Keratinocyte (primary cell): Measurements from ENCODE around the gene PRKN. TPM values are rescaled to one million over a fixed set of nuclear protein-coding genes. Genes with fewer than 3 reads are reported as not detected.

Experiments used
- DNase-seq: peaks from one replicate; pipeline ENCODE4 v3.0.0-alpha.2; 2011; ENCODE audit warnings: low read depth, missing footprints, low spot score
- FAIRE-seq: peaks from 2 replicates; lab custom pipeline; 2011; peaks lifted over from hg19 to GRCh38; lab: Jason Lieb, UNC
- H2AFZ ChIP-seq: 2 replicates; pipeline ENCODE4 v1.6.0; 2012; ENCODE audit warnings: low read length, control low read depth, inconsistent platforms; ENCODE audit not compliant: control insufficient read depth
- H3K27ac ChIP-seq: 2 replicates; pipeline ENCODE4 v1.5.1; 2011; ENCODE audit warnings: low read length; ENCODE audit not compliant: control insufficient read depth, insufficient read depth
- H3K27me3 ChIP-seq: 3 replicates; pipeline ENCODE4 v1.6.0; 2011; ENCODE audit warnings: low read length; ENCODE audit not compliant: control insufficient read depth, insufficient read depth; ENCODE audit errors: extremely low read depth
- H3K36me3 ChIP-seq, 2 experiments: 2 replicates in 1 of 2; 3 replicates in 1 of 2; pipeline ENCODE4 v1.5.1; 2011; ENCODE audit warnings: low read length in 2 of 2, mild to moderate bottlenecking in 1 of 2; ENCODE audit not compliant: control insufficient read depth in 2 of 2, insufficient read depth in 2 of 2; ENCODE audit errors: extremely low read depth in 1 of 2
- H3K4me1 ChIP-seq: 3 replicates; pipeline ENCODE4 v1.5.1; 2011; ENCODE audit warnings: low read length; ENCODE audit not compliant: control insufficient read depth, insufficient read depth; ENCODE audit errors: extremely low read depth
- H3K4me2 ChIP-seq: 3 replicates; pipeline ENCODE4 v1.6.0; 2011; ENCODE audit warnings: low read depth, low read length; ENCODE audit not compliant: control insufficient read depth, insufficient read depth; ENCODE audit errors: extremely low read depth
- H3K4me3 ChIP-seq, 3 experiments: fragments of 200-600 bp in 1 of 3; sonication (generic) in 1 of 3; 2 replicates in 2 of 3; 3 replicates in 1 of 3; pipeline ENCODE4 v1.5.1; 2011 to 2016; ENCODE audit warnings: low read length in 3 of 3, mild to moderate bottlenecking in 3 of 3, control low read depth in 2 of 3, inconsistent platforms in 1 of 3, low read depth in 1 of 3, mixed read lengths in 1 of 3, mixed run types in 1 of 3, moderate library complexity in 1 of 3; ENCODE audit not compliant: control insufficient read depth in 2 of 3, insufficient read depth in 2 of 3; ENCODE audit errors: extremely low read depth in 1 of 3
- H3K79me2 ChIP-seq: 2 replicates; pipeline ENCODE4 v1.6.0; 2012; ENCODE audit warnings: low read length; ENCODE audit not compliant: control insufficient read depth, insufficient read depth
- H3K9ac ChIP-seq: 3 replicates; pipeline ENCODE4 v1.6.0; 2011; ENCODE audit warnings: low read length; ENCODE audit not compliant: control insufficient read depth, insufficient read depth; ENCODE audit errors: extremely low read depth
- H3K9me1 ChIP-seq: 3 replicates; pipeline ENCODE4 v1.6.0; 2011; ENCODE audit warnings: low read length; ENCODE audit not compliant: control insufficient read depth, insufficient read depth; ENCODE audit errors: extremely low read depth
- H3K9me3 ChIP-seq: 2 replicates; pipeline ENCODE4 v1.5.1; 2012; ENCODE audit warnings: low read depth, low read length; ENCODE audit not compliant: control insufficient read depth
- H4K20me1 ChIP-seq: 3 replicates; pipeline ENCODE4 v1.6.0; 2011; ENCODE audit warnings: low read length; ENCODE audit not compliant: control insufficient read depth, insufficient read depth; ENCODE audit errors: extremely low read depth
- CTCF ChIP-seq, 3 experiments: IDR thresholded peaks in 1 of 3; conservative IDR thresholded peaks in 1 of 3; optimal IDR thresholded peaks in 1 of 3; 2 replicates in 2 of 3; 3 replicates in 1 of 3; pipeline versions ENCODE3 to v1.5.1; 2011; ENCODE audit warnings: low read length in 3 of 3, mild to moderate bottlenecking in 3 of 3, moderate library complexity in 2 of 3, control low read depth in 1 of 3, inconsistent platforms in 1 of 3; ENCODE audit not compliant: insufficient read depth in 2 of 3; ENCODE audit errors: extremely low read depth in 1 of 3
- EZH2 ChIP-seq: IDR thresholded peaks from one replicate; pipeline ENCODE4 v1.6.1; 2012; ENCODE audit warnings: inconsistent platforms, mild to moderate bottlenecking, low read length, moderate library complexity
- dilution Hi-C: fragments of 300-500 bp; cut with MboI; formaldehyde crosslinking; loops from one replicate; pipeline ENCODE4 v1.7.0; 2020; ENCODE audit warnings: low sequenced_read_pairs; ENCODE audit not compliant: extremely low pct_ligation_motif_present
- polyA plus RNA-seq, 5 experiments: library from polyadenylated mRNA; depleted of rRNA in 3 of 5; stranded (reverse) in 3 of 5; stranded (forward) in 1 of 5; unstranded in 1 of 5; fragments of >200 nt; gene quantifications; 1 replicate in 1 of 5; 2 replicates in 3 of 5; 3 replicates in 1 of 5; pipeline versions ENCODE4 v1.2.1 to v1.2.3, GENCODE V29; 2011 to 2012; ENCODE audit warnings: missing spikeins in 2 of 5, low read depth in 1 of 5, low replicate concordance in 1 of 5

Gene PRKN
- polyA plus RNA-seq, 1 donor (not counting 4 experiments of a cell fraction or from before 2014, with no cell fraction given): 0.67 TPM

GRCh38 chr6:161405418-161405817, 1322.1 kb downstream of the PRKN start:
- H3K27me3 ChIP-seq: no peaks in the 10 kb centered on the region
- H3K9me1 ChIP-seq: no peaks in the 10 kb centered on the region

GRCh38 chr6:161403717-161404116, 1323.8 kb downstream of the PRKN start:
- FAIRE-seq (no peak), DNase-seq (no peak)
- Histone ChIP-seq H3K36me3 (no peaks in the 10 kb centered on the region), H3K9me3 (no peaks in the 10 kb centered on the region), H3K4me3 (no peak overlapping the region), H3K27me3 (no peaks in the 10 kb centered on the region), H3K4me2 (no peak overlapping the region), H3K9me1 (no peaks in the 10 kb centered on the region), H2AFZ (no peak overlapping the region), H3K9ac (no peak overlapping the region), H3K27ac (no peak overlapping the region), H3K79me2 (no peaks in the 10 kb centered on the region), H4K20me1 (no peaks in the 10 kb centered on the region), H3K4me1 (peaks cover 9% of the 10 kb centered on the region)
- no peak for TF ChIP-seq CTCF (optimal IDR thresholded peaks at IDR 0.05 in 1 of 3, IDR thresholded peaks at IDR 0.05 in 1 of 3, conservative IDR thresholded peaks at IDR 0.05 in 1 of 3; ENCODE audit: extremely low read depth in 1 of 3, insufficient read depth in 2 of 3, low read length in 3 of 3)
- TF ChIP-seq EZH2: no peak
- dilution Hi-C loops: no loop called here

More at GRCh38 chr6:161405418-161405817, 1322.1 kb downstream of the PRKN start:
- Histone ChIP-seq H3K9me3 (no peaks in the 10 kb centered on the region), H3K9ac (no peak overlapping the region), H2AFZ (no peak overlapping the region), H3K79me2 (no peaks in the 10 kb centered on the region), H3K4me3 (no peak overlapping the region), H3K36me3 (no peaks in the 10 kb centered on the region), H3K27ac (no peak overlapping the region), H3K4me2 (no peak overlapping the region), H4K20me1 (no peaks in the 10 kb centered on the region), H3K4me1 (peaks cover 9% of the 10 kb centered on the region)
- FAIRE-seq (no peak), DNase-seq (no peak)
- dilution Hi-C loops: no loop called here
- TF ChIP-seq CTCF (optimal IDR thresholded peaks at IDR 0.05 in 1 of 3, IDR thresholded peaks at IDR 0.05 in 1 of 3, conservative IDR thresholded peaks at IDR 0.05 in 1 of 3; ENCODE audit: extremely low read depth in 1 of 3, insufficient read depth in 2 of 3, low read length in 3 of 3) (no peak), EZH2 (no peak)
